Renal cortex interstitium (tissue), 11 donors: ENCODE data around the gene CASKIN2. TPM values are rescaled to one million over a fixed set of nuclear protein-coding genes. Genes with fewer than 3 reads are reported as not detected.
"Not testable (repeated sequence)": the region's sequence is repeated elsewhere in the genome, so short reads cannot be mapped to it uniquely, and the experiment has no call there.

Experiments
- DNase-seq, 11 donors: peaks; one replicate each; pipeline ENCODE4 v3.0.0-alpha.2; 2013; ENCODE audit warnings: low read depth in 9 of 11, low spot score in 4 of 11; ENCODE audit errors: extremely low read depth in 1 of 11
- polyA plus RNA-seq, 3 donors: library from polyadenylated mRNA; unstranded; fragments of 120-200 nt; gene quantifications; one replicate each; pipeline ENCODE4 v1.2.1, GENCODE V29; 2013; ENCODE audit not compliant: insufficient read length in 3 of 3

Gene CASKIN2
- polyA plus RNA-seq, 3 donors = 24.1 to 32.7 (median 28.3) TPM

DNA sequence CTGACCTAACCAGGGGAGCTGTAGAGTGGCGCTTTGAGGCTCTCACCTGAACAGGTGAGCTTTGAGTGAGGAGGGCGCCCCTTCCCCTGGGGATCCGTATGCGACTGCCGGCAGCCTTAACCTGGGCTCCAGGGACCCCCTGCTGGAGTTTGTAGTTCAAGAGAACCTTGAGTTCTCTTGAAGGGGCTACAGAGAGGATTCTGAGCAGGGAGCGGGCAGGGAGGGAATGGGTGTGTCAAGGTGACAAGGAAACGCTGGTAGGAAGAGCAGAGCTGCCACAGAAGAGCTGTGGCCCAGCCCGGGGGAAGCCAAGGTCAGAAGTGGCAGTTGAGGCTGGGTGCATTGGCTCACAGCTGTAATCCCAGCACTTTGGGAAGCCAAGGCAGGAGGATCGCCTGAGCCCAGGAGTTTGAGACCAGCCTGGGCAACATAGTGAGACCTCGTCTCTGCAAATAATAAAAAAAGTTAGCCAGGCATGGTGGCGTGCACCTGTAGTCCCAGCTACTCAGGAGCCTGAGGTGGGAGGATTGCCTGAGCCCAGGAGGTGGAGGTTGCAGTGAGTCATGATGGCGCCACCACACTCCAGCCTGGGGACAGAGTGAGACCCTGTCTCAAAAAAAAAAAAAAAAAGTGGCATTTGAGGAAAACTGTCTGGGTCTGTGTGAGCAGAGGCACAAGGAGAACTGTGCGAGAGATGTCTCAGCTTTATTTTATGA lies 11.4 kb upstream of the CASKIN2 start:
- DNase-seq = no peak

DNA sequence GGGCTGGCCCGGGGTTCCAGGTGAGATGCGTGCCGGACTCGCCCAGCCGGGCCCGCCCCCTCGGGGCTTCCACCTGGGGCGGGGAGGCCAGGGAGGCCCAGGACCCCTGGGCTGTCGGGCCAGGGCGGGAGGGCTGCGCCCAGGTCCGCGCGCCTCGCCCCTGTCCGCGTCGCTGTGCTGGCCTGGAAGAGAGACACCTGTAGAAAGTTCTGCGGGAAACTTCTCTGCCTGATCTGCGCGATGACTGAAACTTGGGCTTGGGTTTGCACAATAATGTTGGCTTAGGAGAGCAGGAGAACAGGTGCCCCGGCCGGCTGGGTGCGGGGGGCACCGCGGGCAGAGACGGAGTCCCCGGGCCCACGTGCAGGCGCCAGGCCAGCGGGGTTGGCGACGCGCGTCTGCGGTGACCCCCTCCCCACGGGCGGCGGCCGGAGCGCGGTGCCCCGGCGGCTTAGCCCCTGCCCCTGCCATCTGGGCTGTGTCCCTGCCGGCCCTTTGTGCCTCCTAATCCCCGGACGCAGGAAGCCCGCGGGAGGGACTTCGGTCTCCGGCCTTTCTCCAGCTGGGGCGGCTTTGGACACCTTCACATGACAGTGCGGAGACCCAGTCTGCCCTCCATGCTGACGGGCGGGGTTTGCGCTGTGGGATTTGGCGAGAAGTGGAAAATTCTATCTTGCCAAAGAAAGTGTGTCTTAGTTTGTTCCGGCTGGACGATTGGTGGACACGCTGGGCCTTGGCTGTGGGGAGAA lies 10.6 kb upstream of the CASKIN2 start:
- DNase-seq = no peak

DNA sequence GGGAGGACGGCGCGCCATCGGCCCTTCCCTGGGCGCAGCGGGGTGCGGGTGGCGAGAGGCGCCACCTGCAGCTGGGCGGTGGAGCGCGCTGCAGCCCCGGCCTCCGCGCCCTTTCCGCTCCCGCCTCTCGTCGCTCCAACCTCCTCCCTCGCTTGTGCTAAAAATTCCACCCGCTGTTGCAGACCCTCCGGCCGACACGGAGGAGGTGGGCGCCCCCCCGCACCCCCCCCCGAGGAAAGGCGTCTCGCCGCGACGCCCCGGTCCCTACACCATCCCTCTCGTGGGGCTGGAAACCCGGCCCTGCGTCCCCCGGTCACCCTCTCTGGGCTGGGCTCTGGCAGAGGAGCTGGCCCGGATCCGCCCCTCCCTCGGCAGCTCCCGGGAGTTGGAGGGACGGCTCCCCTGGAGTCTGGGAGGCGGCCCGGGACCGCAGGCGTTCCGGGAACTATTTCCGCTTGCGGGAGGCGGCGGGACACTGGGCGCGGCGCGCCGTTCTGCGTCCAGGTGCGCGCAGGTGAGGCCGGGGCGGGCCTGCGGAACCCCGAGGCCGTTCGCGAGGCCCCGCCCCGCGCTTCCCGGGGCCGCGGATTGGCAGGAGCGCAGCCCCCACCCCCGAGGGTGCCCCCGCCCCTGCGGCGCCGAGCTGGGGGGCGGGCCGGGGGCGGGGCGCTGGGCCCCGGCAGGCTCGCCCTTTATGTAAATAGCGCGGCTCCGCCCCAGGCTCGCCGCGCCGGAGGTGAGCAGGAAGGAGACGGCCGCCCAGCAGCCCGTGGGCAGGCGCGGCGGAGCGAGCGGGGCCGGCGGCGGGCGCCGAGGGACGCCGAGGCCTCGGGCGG lies 9.9 kb upstream of the CASKIN2 start, which contains the start of gene LLGL2:
Gene LLGL2 (plus strand): TSS at position 728 of the 836 bp plus-strand sequence. CDS start 17,730 bp downstream, outside the sequence.
- peak in 6 of 11 donors; percentile 67 to 89 (median 81) for DNase-seq

DNA sequence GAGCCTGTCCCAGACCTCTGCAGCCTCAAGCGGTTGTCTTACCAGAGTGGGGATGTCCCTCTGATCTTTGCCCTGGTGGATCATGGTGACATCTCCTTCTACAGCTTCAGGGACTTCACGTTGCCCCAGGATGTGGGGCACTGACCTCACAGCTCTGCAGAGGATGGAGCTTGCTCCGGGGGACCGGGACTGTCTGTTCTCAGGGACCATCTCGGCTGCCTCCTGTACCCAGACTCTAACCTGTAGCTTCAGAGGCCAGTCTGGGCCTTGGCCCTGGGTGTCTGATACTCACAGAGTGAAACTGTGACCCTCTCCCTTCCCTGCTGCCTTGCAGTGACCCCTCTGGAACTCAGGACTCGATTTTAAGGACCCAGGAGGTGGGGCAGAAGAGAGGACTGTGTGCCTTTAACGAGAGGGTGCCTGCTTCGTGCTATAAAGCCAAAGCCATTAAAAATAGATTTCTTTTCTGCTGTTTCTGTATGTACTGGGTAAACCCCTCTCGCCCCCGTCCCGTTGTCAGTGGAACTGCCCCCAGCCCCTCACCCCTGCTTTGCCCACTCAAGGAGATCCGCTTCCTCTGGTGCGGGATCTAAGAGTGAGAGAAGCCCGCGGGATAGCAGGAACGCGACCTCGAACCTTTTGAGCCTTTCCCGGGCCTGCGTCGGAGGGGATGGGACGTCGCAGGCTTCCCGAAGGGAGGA lies 9.1 kb upstream of the CASKIN2 start:
- no peak for DNase-seq

DNA sequence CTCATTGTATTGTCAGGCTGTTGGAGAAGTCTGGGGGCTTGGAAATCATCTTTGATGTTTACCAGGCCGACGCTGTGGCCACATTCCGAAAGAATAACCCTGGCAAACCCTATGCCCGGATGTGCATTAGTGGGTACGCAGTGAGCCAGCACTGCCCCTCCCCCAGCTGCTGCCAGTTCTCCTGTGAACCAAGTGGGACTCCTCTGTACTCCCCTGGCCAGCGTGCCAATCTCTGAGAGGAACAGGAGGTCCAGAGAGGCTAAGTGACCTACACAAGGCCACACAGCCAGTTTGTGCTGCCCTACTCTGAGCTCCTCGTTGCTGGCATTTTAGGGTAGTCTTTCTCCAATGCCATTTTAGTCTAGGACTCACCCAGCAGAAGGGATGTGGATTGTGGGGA lies 8.3 kb upstream of the CASKIN2 start:
- no peak for DNase-seq

DNA sequence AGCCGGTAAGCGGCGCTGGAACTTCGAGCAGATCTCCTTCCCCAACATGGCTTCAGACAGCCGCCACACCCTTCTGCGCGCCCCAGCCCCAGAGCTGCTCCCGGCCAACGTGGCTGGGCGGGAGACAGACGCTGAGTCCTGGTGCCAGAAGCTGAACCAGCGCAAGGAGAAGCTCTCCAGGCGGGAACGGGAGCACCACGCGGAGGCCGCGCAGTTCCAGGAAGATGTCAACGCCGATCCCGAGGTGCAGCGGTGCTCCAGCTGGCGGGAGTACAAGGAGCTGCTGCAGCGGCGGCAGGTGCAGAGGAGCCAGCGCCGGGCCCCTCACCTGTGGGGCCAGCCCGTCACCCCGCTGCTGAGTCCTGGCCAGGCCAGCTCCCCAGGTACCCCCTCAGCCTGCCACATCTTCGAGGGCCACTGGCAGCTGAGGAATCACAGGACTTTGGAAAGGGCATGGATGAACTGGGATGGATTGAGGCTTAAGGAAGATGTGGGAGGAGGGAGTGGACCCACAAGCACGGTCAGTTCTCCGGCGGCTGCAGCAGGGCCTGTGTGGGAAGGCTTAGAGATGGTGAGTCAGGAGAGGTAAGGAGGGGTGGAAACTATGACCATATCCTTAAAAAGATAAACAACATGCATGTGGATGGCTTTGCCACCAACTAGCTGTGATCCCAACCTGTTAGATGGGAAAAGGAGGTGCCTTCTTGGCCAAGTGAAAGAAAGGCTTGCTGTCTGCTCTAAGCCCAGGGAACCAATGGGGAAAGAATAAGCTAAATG lies 6.8 kb upstream of the CASKIN2 start:
- DNase-seq = no peak

DNA sequence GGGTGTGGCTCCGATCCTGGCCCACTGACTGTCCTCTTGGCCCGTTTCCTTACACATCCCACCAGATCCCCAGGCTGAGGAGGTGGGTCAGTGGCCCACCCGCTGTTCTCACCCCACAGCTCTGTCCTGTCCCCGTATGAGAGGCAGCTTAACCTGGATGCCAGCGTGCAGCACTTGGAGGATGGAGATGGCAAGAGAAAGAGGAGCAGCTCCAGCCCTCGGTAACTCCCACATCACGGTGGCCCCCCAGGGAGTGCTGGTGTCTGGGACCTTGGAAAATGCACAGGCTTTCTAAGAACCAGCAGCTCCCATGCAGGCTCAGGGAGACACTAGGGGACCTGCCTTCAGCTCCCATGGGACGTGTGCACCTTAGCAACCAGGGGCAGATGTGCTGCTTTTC lies 6.0 kb upstream of the CASKIN2 start:
- no peak for DNase-seq

DNA sequence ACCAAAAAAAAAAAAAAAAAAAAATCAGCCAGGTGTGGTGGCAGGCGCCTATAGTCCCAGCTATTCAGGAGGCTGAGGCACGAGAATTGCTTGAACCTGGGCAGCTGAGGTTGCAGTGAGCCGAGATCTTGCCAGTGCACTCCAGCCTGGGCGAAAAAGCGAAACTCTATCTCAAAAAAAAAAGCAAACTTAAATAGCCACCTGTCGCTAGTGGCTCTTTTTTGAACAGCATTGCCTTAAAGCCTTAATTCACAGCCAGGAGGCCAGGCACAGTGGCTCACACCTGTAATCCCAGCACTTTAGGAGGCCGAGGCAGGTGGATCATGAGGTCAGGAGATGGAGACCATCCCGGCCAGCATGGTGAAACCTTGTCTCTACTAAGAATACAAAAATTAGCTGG lies 5.1 kb upstream of the CASKIN2 start:
- not testable (repeated sequence) for DNase-seq

DNA sequence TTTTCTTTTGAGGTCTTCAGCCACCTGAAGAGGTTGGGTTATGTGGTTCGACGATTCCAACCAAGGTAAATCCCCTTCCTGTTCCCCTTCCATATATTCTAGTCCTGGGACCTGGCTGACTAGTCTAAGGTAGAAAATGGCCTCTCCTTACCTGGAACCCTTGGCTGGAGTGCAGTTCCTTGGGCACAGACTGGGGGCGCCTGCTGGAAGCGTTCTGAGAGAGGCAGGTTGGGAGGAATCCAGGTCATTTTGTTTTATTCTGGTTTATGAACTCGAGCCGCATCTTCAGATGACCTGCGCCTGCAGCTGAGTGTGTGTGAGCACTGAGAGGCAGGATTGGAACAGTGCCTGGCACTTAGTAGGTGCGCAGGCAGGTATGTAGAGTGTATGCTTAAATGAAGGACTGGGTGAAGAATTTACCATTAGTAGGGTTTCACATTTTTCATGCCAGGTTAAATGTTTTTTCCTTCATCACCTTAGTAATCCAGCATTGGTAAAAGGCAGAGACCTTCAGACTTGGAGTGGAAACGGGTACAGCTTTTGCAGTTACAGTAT lies 3.7 kb upstream of the CASKIN2 start:
- no peak for DNase-seq

DNA sequence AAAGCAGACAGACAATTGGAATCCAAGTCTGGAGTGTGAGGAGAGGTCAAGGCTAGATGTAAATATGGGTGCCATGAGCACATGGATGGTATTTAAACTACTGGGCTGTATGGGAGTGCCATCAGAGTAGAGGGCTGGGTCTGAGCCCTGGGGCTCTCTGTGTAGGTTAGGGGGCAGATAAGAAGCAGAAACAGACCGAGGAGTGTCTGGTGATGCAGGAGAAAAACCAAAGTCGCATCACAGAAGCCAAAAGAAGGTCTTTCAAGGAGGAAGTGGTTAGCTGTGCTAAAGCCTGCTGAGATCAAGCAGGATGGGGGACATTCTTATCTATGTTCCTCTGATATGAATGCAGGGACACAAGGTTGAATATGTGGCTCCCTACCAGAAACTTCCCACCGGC lies 2.9 kb upstream of the CASKIN2 start:
- DNase-seq = no peak

DNA sequence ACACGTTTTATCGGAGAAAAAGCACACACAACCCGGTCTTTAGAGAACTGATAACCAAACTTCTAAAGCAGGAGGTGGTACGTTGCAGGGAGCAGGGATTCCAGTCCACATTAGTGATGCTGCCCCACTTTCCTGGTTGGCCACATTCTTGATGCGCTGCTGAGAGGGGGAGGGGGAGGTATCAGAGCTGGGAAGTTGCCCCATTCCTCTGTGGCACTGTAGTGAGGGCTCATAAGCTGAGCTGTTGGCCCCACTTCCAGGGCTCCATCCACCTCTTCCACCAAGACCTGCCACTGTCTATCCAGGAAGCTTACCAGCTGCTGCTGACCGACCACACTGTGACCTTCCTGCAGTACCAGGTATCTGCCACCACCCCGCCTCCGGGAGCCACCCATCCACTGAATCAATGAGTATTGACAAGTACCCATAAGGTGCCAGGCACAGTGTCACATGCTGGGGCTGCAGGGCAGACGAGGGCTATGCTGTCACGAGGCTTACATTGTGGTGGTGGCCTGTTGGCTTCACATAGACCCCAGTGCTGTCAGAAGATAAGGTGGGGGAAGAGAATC lies 2.0 kb upstream of the CASKIN2 start:
- DNase-seq = no peak

DNA sequence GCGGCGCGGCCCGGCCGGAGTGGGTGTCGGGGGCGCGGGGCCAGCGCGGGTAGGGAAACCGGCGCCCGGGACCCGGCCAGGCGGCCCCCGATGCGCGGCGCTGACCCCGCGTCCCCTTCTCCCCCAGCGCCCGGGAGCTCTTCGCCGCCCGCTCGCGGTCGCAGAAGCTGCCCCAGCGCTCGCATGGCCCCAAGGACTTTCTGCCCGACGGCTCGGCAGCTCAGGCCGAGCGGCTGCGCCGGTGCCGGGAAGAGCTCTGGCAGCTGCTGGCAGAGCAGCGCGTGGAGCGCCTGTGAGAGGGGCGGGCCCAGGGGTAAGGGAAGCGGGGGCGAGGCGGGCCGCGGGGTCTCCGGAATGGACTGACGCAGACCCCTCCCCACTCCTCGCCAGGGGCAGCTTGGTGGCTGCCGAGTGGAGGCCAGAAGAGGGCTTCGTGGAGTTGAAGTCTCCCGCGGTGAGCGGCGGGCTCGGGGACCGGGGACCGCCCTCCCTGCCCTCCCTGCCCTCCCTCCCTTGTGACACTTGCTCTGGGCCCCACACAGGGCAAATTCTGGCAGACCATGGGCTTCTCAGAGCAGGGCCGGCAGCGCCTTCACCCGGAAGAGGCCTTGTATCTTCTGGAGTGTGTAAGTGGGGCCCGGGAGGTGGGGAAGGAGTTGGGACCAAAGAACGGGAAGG lies 1.4 kb upstream of the CASKIN2 start:
- DNase-seq = no peak

DNA sequence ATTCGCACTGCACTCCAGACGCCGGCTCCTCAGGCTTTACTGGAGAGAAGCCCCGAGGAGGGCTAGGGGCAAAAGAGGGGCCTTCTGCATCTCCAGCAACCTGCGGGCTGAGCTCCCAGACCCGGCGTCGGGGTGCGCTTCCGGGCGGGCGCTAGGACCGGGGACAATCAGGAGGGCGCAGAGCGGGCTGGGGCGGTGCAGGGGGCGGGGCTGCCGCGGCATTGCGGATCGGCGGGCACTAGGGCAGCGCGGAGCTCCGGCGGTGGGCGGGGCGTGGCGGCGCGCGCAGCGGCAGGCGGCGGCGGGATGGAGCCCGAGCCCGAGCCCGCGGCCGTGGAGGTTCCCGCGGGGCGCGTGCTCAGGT lies 900 bp upstream of the CASKIN2 start, which contains the start of gene TSEN54:
Gene TSEN54 (plus strand): TSS at position 274 of the 364 bp plus-strand sequence. CDS start 33 bp downstream, at position 307.
- peak in 10 of 11 donors; percentile 72 to 89 (median 84) for DNase-seq

DNA sequence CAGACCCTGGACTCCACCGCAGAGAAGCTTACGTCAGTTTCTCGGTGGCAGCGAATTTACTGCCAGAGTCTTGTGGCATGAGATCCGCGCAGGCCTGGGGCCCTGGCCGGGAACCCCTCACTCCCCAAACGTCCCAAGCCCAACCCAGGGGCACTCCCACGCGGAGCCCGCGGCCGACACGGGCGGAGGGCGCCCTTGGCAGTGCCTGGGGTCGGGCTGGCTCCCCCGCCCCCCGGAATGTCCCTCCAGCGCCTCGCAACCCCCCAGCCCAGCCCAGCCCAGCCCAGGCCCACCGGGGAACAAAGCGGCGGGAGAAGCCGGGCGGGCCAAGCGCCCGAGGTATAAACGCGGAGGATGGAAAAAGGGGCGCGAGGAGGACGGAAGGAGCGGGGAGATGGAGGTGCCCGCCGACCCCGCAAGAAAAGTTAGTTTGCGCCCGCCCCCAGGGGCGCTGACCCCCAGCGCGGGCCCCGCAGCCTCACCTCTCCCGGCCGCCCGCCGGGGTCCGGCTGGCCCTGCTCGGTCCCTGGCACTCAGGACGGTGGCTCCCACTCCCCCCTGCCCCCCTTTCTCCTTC lies 330 bp downstream of the CASKIN2 start:
- DNase-seq = no peak

DNA sequence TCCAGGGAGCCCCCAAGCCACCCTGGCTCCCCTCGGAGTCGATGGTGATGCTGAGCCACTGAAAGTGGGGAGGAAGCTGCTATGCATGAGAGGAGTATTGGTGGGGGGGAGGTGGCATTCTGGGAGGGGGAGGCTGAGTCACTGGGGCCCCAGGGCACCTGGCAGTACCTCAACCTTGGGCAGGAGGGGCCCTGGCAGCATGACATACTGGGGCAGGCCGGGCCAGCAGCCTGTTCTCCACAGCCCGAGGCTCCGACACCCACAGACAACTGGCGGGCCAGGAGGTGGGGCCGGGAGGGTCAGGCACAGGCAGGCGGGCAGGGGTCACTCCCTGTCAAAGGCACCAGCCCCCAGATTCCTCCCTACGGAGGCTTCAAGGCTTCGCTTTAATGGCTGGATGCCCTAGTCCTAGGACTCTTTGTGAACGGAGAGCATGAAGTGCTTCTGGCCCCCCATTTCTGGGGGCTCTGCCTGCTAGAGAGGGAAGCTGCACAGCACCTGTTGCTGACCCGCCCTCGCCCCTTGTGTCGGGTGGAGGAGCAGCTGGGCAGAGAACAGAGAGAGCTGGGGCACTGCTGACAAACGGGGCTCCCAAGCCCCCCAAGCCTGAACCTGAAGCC lies 928 bp downstream of the CASKIN2 start:
- no peak for DNase-seq

DNA sequence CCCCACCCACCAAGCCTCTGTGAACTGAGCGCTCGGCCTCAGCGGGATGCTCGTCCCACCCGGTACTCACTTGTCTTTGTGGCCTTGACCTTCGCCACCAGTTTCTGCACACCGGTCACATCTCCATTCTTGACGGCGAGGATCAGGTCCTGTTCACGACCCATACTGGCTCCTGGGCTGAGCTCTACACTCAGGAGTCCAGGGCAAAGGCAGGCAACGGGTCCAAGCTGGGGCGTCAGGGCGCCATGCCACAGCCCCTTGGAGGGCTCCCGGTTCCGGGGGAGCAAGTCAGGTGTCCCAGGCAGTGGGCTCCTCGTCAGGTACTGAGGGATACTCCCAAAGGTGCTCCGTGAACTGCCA lies 1.7 kb downstream of the CASKIN2 start:
- DNase-seq = no peak
